GM12874 (cell line): ENCODE measurements around the gene RXRA.

Experiments
- CTCF ChIP-seq: IDR thresholded peaks from 2 replicates; pipeline ENCODE4 v1.5.1; 2011; ENCODE audit warnings: low read depth, mild to moderate bottlenecking, control low read depth, low read length, moderate library complexity; ENCODE audit not compliant: insufficient read depth

Gene RXRA

GRCh38 chr9:134326724-134327601 is 708 bp downstream of the RXRA start:
- no peak for TF ChIP-seq CTCF

- TF ChIP-seq CTCF, result no peak
Measured at GRCh38 chr9:134327671-134328231, 1.5 kb downstream of the RXRA start.

GRCh38 chr9:134328341-134328840 is 2.1 kb downstream of the RXRA start:
- TF ChIP-seq CTCF, result no peak

- no peak for TF ChIP-seq CTCF
Measured at GRCh38 chr9:134328841-134329575, 2.8 kb downstream of the RXRA start.

- TF ChIP-seq CTCF, result no peak
Measured at GRCh38 chr9:134329576-134329855, 3.3 kb downstream of the RXRA start.

GRCh38 chr9:134329886-134330285 is 3.6 kb downstream of the RXRA start:
- TF ChIP-seq CTCF, result no peak

- no peak for TF ChIP-seq CTCF
Measured at GRCh38 chr9:134330590-134330989, 4.3 kb downstream of the RXRA start.
